IMR-90 (cell line): ENCODE results near the gene CCL11. TPM values are rescaled to one million over a fixed set of nuclear protein-coding genes. Genes with fewer than 3 reads are reported as not detected.

ENCODE experiments used
- ATAC-seq: fragments of 200-7000 bp; cut with Tn5 transposase; 2 replicates; pipeline ENCODE4 v1.9.1; 2020; ENCODE audit warnings: low read depth, mild to moderate bottlenecking, moderate library complexity
- BruUV-seq: library from RNA; stranded (reverse); fragments of 400-500 nt; replicated peaks from 2 replicates; lab custom pipeline; 2021; lab: Mats Ljungman, UMichigan
- CTCF ChIA-PET: fragments of 300-600 bp; formaldehyde crosslinking; extraction: SDS; loops from one replicate; lab custom pipeline; 2021; ENCODE audit warnings: antibody characterized with exemption; lab: Yijun Ruan, JAX
- POLR2A ChIA-PET: fragments of 300-600 bp; sonication (Branson Sonifier 250); formaldehyde crosslinking; loops from one replicate; lab custom pipeline; 2022; ENCODE audit warnings: antibody characterized with exemption; ENCODE audit not compliant: unreplicated experiment; lab: Charles Lee
- DNase-seq: peaks from one replicate; pipeline ENCODE4 v3.0.0; 2013
- H2AFZ ChIP-seq: replicated peaks from 2 replicates; pipeline ENCODE3; 2013; ENCODE audit warnings: low read length, mild to moderate bottlenecking; ENCODE audit not compliant: poor library complexity
- H2AK5ac ChIP-seq: 2 replicates; pipeline ENCODE4 v1.6.1; 2013; ENCODE audit warnings: low read depth, low read length, inconsistent platforms
- H2AK9ac ChIP-seq: replicated peaks from 2 replicates; pipeline ENCODE3; 2013; ENCODE audit warnings: mild to moderate bottlenecking, low read depth, low read length, moderate library complexity; ENCODE audit not compliant: poor library complexity
- H2BK120ac ChIP-seq: 2 replicates; pipeline ENCODE4 v1.6.1; 2013; ENCODE audit warnings: low read depth, low read length, inconsistent platforms
- H2BK15ac ChIP-seq: 3 replicates; pipeline ENCODE4 v1.6.1; 2013; ENCODE audit warnings: low read depth, low read length, inconsistent platforms
- H2BK20ac ChIP-seq: 2 replicates; pipeline ENCODE4 v1.6.1; 2013; ENCODE audit warnings: low read depth, mild to moderate bottlenecking, inconsistent platforms, low read length, moderate library complexity
- H2BK5ac ChIP-seq: 2 replicates; pipeline ENCODE4 v1.6.1; 2013; ENCODE audit warnings: mild to moderate bottlenecking, low read depth, low read length, inconsistent platforms; ENCODE audit not compliant: poor library complexity, severe bottlenecking
- H3K14ac ChIP-seq: replicated peaks from 2 replicates; pipeline ENCODE4 v1.6.1; 2013; ENCODE audit warnings: low read depth, low read length, inconsistent platforms
- H3K18ac ChIP-seq: 2 replicates; pipeline ENCODE4 v1.6.1; 2013; ENCODE audit warnings: low read depth, low read length, control low read depth
- H3K23ac ChIP-seq: 2 replicates; pipeline ENCODE4 v1.6.1; 2013; ENCODE audit warnings: low read depth, low read length, inconsistent platforms
- H3K27ac ChIP-seq: 2 replicates; pipeline ENCODE4 v1.5.1; 2013; ENCODE audit warnings: mild to moderate bottlenecking, control low read depth, low read length; ENCODE audit not compliant: insufficient read depth
- H3K27me3 ChIP-seq: 2 replicates; pipeline ENCODE4 v1.6.1; 2013; ENCODE audit warnings: low read length; ENCODE audit not compliant: control insufficient read depth, insufficient read depth
- H3K36me3 ChIP-seq: 2 replicates; pipeline ENCODE4 v1.6.1; 2013; ENCODE audit warnings: low read length, mixed read lengths; ENCODE audit not compliant: control insufficient read depth, insufficient read depth
- H3K4ac ChIP-seq: 2 replicates; pipeline ENCODE4 v1.6.1; 2013; ENCODE audit warnings: low read depth, low read length, inconsistent platforms
- H3K4me1 ChIP-seq: 2 replicates; pipeline ENCODE4 v1.6.1; 2013; ENCODE audit warnings: low read length, mixed read lengths; ENCODE audit not compliant: control insufficient read depth, insufficient read depth
- H3K4me2 ChIP-seq: 2 replicates; pipeline ENCODE4 v1.6.1; 2013; ENCODE audit warnings: low read depth, mild to moderate bottlenecking, control low read depth, low read length, moderate library complexity
- H3K4me3 ChIP-seq: 2 replicates; pipeline ENCODE4 v1.5.1; 2013; ENCODE audit warnings: low read depth, mild to moderate bottlenecking, control low read depth, low read length, moderate library complexity; ENCODE audit not compliant: insufficient read depth
- H3K56ac ChIP-seq: 2 replicates; pipeline ENCODE4 v1.6.1; 2013; ENCODE audit warnings: low read length, inconsistent platforms; ENCODE audit not compliant: insufficient read depth; ENCODE audit errors: extremely low read depth
- H3K79me1 ChIP-seq, 2 experiments: 2 replicates each; pipeline ENCODE4 v1.6.1; 2013; ENCODE audit warnings: low read length in 2 of 2, inconsistent platforms in 1 of 2, low read depth in 1 of 2
- H3K9ac ChIP-seq: 2 replicates; pipeline ENCODE4 v1.6.1; 2013; ENCODE audit warnings: low read depth, low read length, control low read depth
- H3K9me1 ChIP-seq: 2 replicates; pipeline ENCODE4 v1.6.1; 2013; ENCODE audit warnings: low read length, inconsistent platforms; ENCODE audit not compliant: insufficient read depth
- H3K9me3 ChIP-seq: 2 replicates; pipeline ENCODE4 v1.6.1; 2013; ENCODE audit warnings: low read length; ENCODE audit not compliant: control insufficient read depth, insufficient read depth
- H4K20me1 ChIP-seq: 2 replicates; pipeline ENCODE4 v1.6.1; 2013; ENCODE audit warnings: low read length, inconsistent platforms; ENCODE audit not compliant: insufficient read depth
- H4K5ac ChIP-seq: 2 replicates; pipeline ENCODE4 v1.6.1; 2013; ENCODE audit warnings: mild to moderate bottlenecking, low read depth, low read length, control low read depth
- H4K8ac ChIP-seq, 2 experiments: 2 replicates each; pipeline ENCODE4 v1.6.1; 2013; ENCODE audit warnings: low read depth in 2 of 2, low read length in 2 of 2, control low read depth in 1 of 2, inconsistent platforms in 1 of 2
- H4K91ac ChIP-seq: 2 replicates; pipeline ENCODE4 v1.6.1; 2013; ENCODE audit warnings: low read depth, low read length, inconsistent platforms; ENCODE audit not compliant: insufficient read depth
- CHD1 ChIP-seq: IDR thresholded peaks from 2 replicates; pipeline ENCODE4 v1.6.1; 2012; ENCODE audit warnings: low read depth, low read length, improper control_type of control experiment
- FOS ChIP-seq: fragments of 150-350 bp; IDR thresholded peaks from 2 replicates; pipeline ENCODE4 v1.6.1; 2016; ENCODE audit warnings: low read depth, low read length
- MXI1 ChIP-seq: IDR thresholded peaks from 2 replicates; pipeline ENCODE4 v1.6.1; 2012; ENCODE audit warnings: low read depth, mild to moderate bottlenecking, low read length, moderate library complexity, borderline replicate concordance
- WGBS, 2 experiments: methylation state at CpG; one replicate each; pipeline versions ENCODE4 v1.1.5 to v1.1.7; 2013; ENCODE audit warnings: missing lambda C conversion rate in 2 of 2; ENCODE audit not compliant: insufficient read length in 1 of 2; ENCODE audit errors: extremely low coverage in 2 of 2; 5-methylcytosine and 5-hydroxymethylcytosine counted together
- dilution Hi-C: fragments of 300-500 bp; cut with HindIII; formaldehyde crosslinking; loops from one replicate; pipeline ENCODE4 v1.14.3; 2018; ENCODE audit warnings: low sequenced_read_pairs; ENCODE audit not compliant: unreplicated experiment
- in situ Hi-C: fragments of 300-500 bp; cut with MboI; formaldehyde crosslinking; loops from 3 replicates; pipeline ENCODE4 v1.14.3; 2019; ENCODE audit warnings: low sequenced_read_pairs, inconsistent platforms, mixed read lengths
- intact Hi-C: fragments of 100-400 bp; cut with micrococcal nuclease; formaldehyde crosslinking; loops from 2 replicates; pipeline ENCODE4 v1.10.0; 2022
- polyA plus RNA-seq, 3 experiments: library from polyadenylated mRNA; depleted of rRNA; stranded (reverse); fragments of >200 nt; gene quantifications; 2 replicates each; pipeline ENCODE4 v1.2.3, GENCODE V29; 2012; ENCODE audit warnings: low replicate concordance in 1 of 3
- total RNA-seq: library from RNA; depleted of rRNA; stranded (reverse); fragments of >200 nt; gene quantifications from 2 replicates; pipeline ENCODE4 v1.2.3, GENCODE V29; 2012

CCL11 gene
- total and polyA plus RNA-seq, 2 of the 4 experiments (the other 2 are of a cell fraction): not detected

DNA sequence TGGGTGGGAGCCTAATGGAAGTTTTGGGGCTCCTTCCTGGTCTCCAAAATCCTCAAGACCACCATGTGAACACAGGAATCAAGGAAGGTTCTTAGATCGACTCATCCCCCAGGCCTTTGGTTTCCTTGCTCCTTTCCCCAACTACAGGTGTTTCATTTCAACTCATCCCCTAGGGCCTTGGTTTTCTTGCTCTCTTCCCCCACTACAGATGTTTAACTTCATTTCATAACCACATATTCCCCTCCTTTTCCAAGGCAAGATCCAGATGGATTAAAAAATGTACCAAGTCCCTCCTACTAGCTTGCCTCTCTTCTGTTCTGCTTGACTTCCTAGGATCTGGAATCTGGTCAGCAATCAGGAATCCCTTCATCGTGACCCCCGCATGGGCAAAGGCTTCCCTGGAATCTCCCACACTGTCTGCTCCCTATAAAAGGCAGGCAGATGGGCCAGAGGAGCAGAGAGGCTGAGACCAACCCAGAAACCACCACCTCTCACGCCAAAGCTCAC is at the start of gene CCL11 (continued):
- no peak for TF ChIP-seq MXI1
- TF ChIP-seq FOS: no peak

DNA sequence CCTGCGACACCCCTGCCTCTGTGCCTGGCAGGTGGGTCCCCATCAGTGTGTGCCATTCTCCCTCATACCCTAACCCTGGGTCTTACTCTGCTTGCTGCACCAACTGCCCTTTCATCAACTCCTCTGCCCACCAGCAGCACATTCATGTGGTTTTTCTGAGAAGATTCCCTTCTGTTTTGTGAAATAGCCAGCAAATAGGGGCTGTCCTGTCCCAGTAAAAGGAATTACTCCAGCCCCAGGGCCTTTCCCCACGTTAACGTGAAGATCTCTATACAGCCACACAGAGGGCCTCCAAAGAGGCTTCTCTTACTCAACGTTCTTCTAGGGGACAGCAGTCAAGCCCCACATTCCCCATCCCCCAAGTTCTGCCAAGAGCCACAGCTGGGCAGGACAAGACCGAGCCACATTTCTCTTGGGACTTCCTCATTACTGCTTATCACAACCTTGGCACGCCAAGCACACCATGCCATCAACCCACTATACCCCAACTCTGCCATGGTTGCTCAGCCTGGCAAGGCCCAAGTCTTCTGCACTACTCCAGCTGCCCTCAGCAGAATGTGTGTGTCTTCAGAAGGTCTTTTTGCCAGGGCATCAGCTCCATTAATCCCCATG is 49.2 kb upstream of the CCL11 start:
- no peak overlapping the region for H3K14ac ChIP-seq
- no peak overlapping the region for H3K4ac ChIP-seq
- no peak overlapping the region for H3K27ac ChIP-seq
- no peak for TF ChIP-seq CHD1
- no peak overlapping the region for H4K8ac ChIP-seq
- no peak overlapping the region for H2AK5ac ChIP-seq
- no peak overlapping the region for H2AK9ac ChIP-seq
- H3K18ac ChIP-seq: no peak overlapping the region
- no peak overlapping the region for H2BK15ac ChIP-seq
- no peak overlapping the region for H3K9ac ChIP-seq
- intact Hi-C loops (no loop called here), in situ Hi-C loops (no loop called here), dilution Hi-C loops (no loop called here)
- H4K5ac ChIP-seq: no peak overlapping the region
- H3K23ac ChIP-seq: no peak overlapping the region
- ChIA-PET POLR2A (no interaction called here), CTCF (no interaction called here)
- H3K4me2 ChIP-seq: no peak overlapping the region
- no peaks in the 10 kb centered on the region; the same call in 1 of the 2 replicates for H3K27me3 ChIP-seq
- WGBS, 2 experiments: 79% methylated on average over 2 of the region's 6 CpGs; no CpG with 5 or more reads in 1 of the 2 experiments
- no peak overlapping the region for H3K4me3 ChIP-seq
- H3K9me1 ChIP-seq: no peaks in the 10 kb centered on the region
- H2BK5ac ChIP-seq: no peak overlapping the region
- no peaks in the 10 kb centered on the region for H3K36me3 ChIP-seq
- H3K9me3 ChIP-seq: no peaks in the 10 kb centered on the region
- no peak overlapping the region for H2BK120ac ChIP-seq
- no peak overlapping the region for H2AFZ ChIP-seq
- DNase-seq (no peak), ATAC-seq (no peak)
- peaks cover 4% of the 10 kb centered on the region; the same call in 1 of the 2 replicates for H3K4me1 ChIP-seq
- H3K79me1 ChIP-seq: no peaks in the 10 kb centered on the region
- no TSS peak for BruUV-seq
- H4K91ac ChIP-seq: no peak overlapping the region
- no peak overlapping the region for H2BK20ac ChIP-seq
- no peak overlapping the region for H3K56ac ChIP-seq
- no peaks in the 10 kb centered on the region for H4K20me1 ChIP-seq
